A673 (cell line): ENCODE results near the gene EXOC3L4.

Source experiments
- CTCF ChIP-seq: fragments of 300-800, 200-600 bp; sonication (generic); conservative IDR thresholded peaks from 2 replicates; pipeline ENCODE4 v1.5.1; 2017; ENCODE audit warnings: low read depth, mild to moderate bottlenecking, antibody characterized with exemption, low read length, moderate library complexity, mixed read lengths
- EZH2 ChIP-seq: fragments of 200-600 bp; sonication (generic); IDR thresholded peaks from 2 replicates; pipeline ENCODE4 v1.6.1; 2017; ENCODE audit warnings: borderline replicate concordance, low read depth, mild to moderate bottlenecking, mixed read lengths, antibody characterized with exemption, low read length; ENCODE audit not compliant: poor library complexity, severe bottlenecking

- no peak for TF ChIP-seq CTCF
- no peak for TF ChIP-seq EZH2
Measured at GRCh38 chr14:103137689-103138300, 43.3 kb downstream of the EXOC3L4 start.
